ENCODE measurements around the gene LTF. TPM values are rescaled to one million over a fixed set of nuclear protein-coding genes. Genes with fewer than 3 reads are reported as not detected.

The LTF gene
- total and polyA plus RNA-seq, 2 experiments from 2014 or later: 0.73 to 1.3 TPM

DNA sequence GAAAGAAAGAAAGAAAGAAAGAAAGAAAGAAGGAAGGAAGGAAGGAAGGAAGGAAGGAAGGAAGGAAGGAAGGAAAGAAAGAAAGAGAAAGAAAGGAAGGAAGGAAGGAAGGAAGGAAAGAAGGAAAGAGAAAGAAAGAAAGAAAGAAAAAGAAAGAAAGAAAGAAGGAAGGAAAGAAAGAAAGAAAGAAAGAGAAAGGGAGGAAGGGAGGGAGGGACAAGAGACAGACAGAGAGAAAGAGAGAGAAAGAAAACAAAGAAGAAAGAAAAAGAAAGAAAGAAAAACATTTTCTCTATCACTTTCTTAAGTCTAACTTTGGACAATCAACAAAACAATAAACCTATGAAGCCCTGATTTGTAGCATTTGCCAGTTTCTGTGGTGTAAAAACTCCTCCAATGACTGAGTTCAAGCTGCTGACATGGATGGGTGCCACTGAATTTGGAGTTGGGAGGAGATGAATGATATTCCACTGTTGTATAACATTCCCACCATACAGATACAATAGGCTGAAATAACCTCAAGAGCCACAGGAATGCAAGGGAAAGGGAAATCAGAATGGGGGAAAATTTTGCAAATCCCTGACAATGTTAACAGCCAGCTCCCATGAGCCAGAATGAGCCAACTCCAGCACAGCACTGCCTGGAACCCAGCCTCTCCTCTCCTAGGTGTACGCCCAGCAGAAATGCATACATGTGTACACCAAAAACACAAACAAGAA is 18.1 kb upstream of the LTF start (continued):
- TF ChIP-seq REST (IDR thresholded peaks at IDR 0.05; ENCODE audit: unreplicated experiment): no peak
- no peak for TF ChIP-seq JUNB (IDR thresholded peaks at IDR 0.05; ENCODE audit: unreplicated experiment)
- no peak for TF ChIP-seq ETS1 (IDR thresholded peaks at IDR 0.05)
- TF ChIP-seq EZH2 (IDR thresholded peaks at IDR 0.05; ENCODE audit: low read depth, unreplicated experiment): no peak
- no peak for TF ChIP-seq ZNF114 (CRISPR knock-in tag; IDR thresholded peaks at IDR 0.05)
- no peak for TF ChIP-seq CREB1 (CRISPR knock-in tag; IDR thresholded peaks at IDR 0.05; ENCODE audit: low read depth)

- no peaks in the 10 kb centered on the region; the same call in 2 of the 3 replicates for H3K4me1 Mint-ChIP-seq
- no peaks in the 10 kb centered on the region for H3K9me3 Mint-ChIP-seq
- Histone ChIP-seq H3K4me1 (ENCODE audit: insufficient read depth) (no peaks in the 10 kb centered on the region), H2AFZ (no peak overlapping the region), H3F3A (replicated peaks; ENCODE audit: low read depth) (no peaks in the 10 kb centered on the region), H3K9me2 (ENCODE audit: insufficient read depth) (0 out of 2 replicates have a peak, but pooled peaks cover 4% of the 10 kb centered on the region), H4K20me1 (replicated peaks; ENCODE audit: insufficient read depth) (no peaks in the 10 kb centered on the region), H3K36me3 (ENCODE audit: insufficient read depth) (no peaks in the 10 kb centered on the region), H3K27me3 (ENCODE audit: insufficient read depth) (no peaks in the 10 kb centered on the region), H3K4me3 (no peak overlapping the region), H3K4me2 (no peak overlapping the region), H3K79me2 (replicated peaks; ENCODE audit: insufficient read depth) (no peaks in the 10 kb centered on the region), H3K27ac (ENCODE audit: low read depth) (no peak overlapping the region)
- H3K27ac Mint-ChIP-seq: no peak overlapping the region
- DNase-seq (ENCODE audit: low spot score) (no peak), ATAC-seq (no peak)
- H3K4me3 Mint-ChIP-seq: no peak overlapping the region
- H3K27me3 Mint-ChIP-seq (ENCODE audit: insufficient read depth, low read depth, poor library complexity): peaks cover 3% of the 10 kb centered on the region
- H3K36me3 Mint-ChIP-seq (ENCODE audit: low read depth): no peaks in the 10 kb centered on the region
- TF ChIP-seq CREB1 (CRISPR knock-in tag; IDR thresholded peaks at IDR 0.05; ENCODE audit: low read depth) (no peak), EZH2phosphoT487 (IDR thresholded peaks at IDR 0.05; ENCODE audit: unreplicated experiment) (no peak), NANOG (IDR thresholded peaks at IDR 0.05; ENCODE audit: borderline replicate concordance) (no peak), POLR2AphosphoS5 (IDR thresholded peaks at IDR 0.05; ENCODE audit: low read depth) (no peak), STAT1 (IDR thresholded peaks at IDR 0.05; ENCODE audit: unreplicated experiment) (no peak), REST (IDR thresholded peaks at IDR 0.05; ENCODE audit: unreplicated experiment) (no peak), EZH2 (IDR thresholded peaks at IDR 0.05; ENCODE audit: low read depth, unreplicated experiment) (no peak), ETS1 (IDR thresholded peaks at IDR 0.05) (no peak), JUNB (IDR thresholded peaks at IDR 0.05; ENCODE audit: unreplicated experiment) (no peak), ZNF114 (CRISPR knock-in tag; IDR thresholded peaks at IDR 0.05) (no peak)
- TF ChIP-seq, protein P1, sequence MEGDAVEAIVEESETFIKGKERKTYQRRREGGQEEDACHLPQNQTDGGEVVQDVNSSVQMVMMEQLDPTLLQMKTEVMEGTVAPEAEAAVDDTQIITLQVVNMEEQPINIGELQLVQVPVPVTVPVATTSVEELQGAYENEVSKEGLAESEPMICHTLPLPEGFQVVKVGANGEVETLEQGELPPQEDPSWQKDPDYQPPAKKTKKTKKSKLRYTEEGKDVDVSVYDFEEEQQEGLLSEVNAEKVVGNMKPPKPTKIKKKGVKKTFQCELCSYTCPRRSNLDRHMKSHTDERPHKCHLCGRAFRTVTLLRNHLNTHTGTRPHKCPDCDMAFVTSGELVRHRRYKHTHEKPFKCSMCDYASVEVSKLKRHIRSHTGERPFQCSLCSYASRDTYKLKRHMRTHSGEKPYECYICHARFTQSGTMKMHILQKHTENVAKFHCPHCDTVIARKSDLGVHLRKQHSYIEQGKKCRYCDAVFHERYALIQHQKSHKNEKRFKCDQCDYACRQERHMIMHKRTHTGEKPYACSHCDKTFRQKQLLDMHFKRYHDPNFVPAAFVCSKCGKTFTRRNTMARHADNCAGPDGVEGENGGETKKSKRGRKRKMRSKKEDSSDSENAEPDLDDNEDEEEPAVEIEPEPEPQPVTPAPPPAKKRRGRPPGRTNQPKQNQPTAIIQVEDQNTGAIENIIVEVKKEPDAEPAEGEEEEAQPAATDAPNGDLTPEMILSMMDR (conservative IDR thresholded peaks at IDR 0.05; ENCODE audit: low read depth in 2 of 2): no peak
These were observed 16.9 kb upstream of the LTF start for GRCh38 chr3:46481636-46482035.
